22Rv1 (cell line): ENCODE data around the gene MTERF2.

Source experiments
- H3K27ac ChIP-seq: fragments of 450-650 bp; 2 replicates; pipeline ENCODE4 v1.5.1; 2017
- CTCF ChIP-seq: fragments of 450-650 bp; IDR thresholded peaks from 2 replicates; pipeline ENCODE4 v1.5.1; 2017; ENCODE audit warnings: mild to moderate bottlenecking
- ZFX ChIP-seq: fragments of 450-650 bp; IDR thresholded peaks from 2 replicates; pipeline ENCODE4 v1.6.1; 2017; ENCODE audit warnings: antibody characterized with exemption, borderline replicate concordance

The MTERF2 gene

GRCh38 chr12:106978035-106978800, 8.7 kb downstream of the MTERF2 start:
- no peak overlapping the region for H3K27ac ChIP-seq
- TF ChIP-seq CTCF (no peak), ZFX (no peak)

DNA sequence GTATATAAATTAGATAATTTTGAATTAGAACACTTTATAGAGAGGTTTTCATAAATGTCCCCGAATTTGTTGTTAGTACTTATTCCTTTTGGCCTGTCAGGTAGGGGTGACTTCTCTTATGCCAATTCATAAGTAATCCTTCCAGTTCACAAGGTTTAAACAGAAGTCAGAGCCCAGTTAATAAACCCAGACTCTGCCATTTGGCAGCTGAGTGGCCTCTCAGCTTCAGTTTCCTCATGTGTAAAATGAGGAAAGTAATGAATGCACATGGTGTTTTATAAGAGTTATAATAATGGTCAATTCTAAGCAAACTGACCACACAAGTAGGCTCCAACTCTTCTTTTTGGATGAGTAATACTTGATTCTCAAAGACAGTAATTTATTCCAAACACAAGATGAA, 10.3 kb downstream of the MTERF2 start:
- TF ChIP-seq ZFX: no peak
- no peak overlapping the region for H3K27ac ChIP-seq

- H3K27ac ChIP-seq: no peak overlapping the region
- TF ChIP-seq ZFX (no peak), CTCF (no peak)
These were observed 10.8 kb downstream of the MTERF2 start for GRCh38 chr12:106975993-106976658.

DNA sequence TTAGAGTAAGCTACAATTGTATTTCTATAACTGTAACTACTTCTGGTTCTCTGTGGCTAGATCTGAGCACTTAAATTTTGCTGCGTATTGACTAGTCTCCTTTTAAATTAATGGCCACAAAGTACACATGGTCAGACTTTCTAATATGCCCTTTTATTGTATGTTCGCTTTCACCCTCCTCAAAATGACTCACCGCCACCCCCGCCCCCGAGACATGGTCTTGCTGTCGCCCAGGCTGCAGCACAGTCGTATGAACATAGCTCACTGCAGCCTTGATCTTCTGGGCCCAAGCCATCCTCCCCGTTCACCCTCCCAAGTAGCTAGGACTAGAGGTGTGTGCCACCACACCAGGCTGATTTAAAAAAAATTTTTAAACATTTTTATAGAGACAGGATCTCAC, 11.8 kb downstream of the MTERF2 start:
- no peak overlapping the region for H3K27ac ChIP-seq
- TF ChIP-seq ZFX: no peak
- no peak for TF ChIP-seq CTCF

DNA sequence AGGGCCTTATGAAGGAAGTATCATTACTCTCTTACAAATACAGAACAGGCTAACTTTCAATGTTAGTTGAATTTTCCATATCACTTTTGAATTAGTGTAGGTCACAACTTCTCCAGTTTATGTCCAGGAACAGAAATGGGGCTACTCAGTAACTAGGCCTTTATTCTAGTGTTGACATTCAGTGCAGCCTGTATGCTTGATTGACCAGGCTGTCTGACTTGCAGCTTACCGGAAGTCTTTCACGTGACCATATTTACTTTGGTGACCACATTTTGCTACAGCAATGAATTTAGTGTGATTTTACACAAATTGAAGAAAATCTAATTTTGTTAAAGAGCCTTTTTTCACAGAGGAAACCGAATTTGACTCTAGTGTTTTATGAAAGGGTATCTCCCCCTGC, 12.4 kb downstream of the MTERF2 start:
- TF ChIP-seq CTCF (no peak), ZFX (no peak)

GRCh38 chr12:106973545-106973944, 13.4 kb downstream of the MTERF2 start:
- no peak overlapping the region for H3K27ac ChIP-seq
- no peak for TF ChIP-seq ZFX

More for the DNA sequence above, 12.4 kb downstream of the MTERF2 start:
- no peak overlapping the region for H3K27ac ChIP-seq

DNA sequence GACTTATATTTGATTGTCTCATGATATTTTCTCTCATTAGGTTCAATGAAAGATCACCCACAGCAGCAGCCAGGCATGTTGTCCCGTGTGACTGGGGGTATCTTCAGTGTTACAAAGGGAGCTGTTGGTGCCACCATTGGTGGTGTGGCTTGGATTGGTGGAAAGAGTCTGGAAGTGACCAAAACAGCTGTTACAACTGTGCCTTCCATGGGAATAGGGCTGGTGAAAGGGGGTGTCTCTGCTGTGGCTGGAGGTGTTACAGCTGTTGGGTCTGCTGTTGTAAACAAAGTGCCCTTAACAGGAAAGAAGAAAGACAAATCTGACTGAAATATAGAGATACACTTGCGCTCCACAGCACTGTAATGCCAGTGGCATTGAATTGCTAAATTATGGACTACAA, 15.9 kb downstream of the MTERF2 start:
- TF ChIP-seq CTCF: no peak
- TF ChIP-seq ZFX: no peak
- H3K27ac ChIP-seq: no peak overlapping the region

- no peak overlapping the region for H3K27ac ChIP-seq
- TF ChIP-seq ZFX: no peak
- TF ChIP-seq CTCF: no peak
These were observed 22.4 kb downstream of the MTERF2 start for GRCh38 chr12:106964526-106964925.
